ENCODE measurements around the gene MERTK.

MERTK gene

DNA sequence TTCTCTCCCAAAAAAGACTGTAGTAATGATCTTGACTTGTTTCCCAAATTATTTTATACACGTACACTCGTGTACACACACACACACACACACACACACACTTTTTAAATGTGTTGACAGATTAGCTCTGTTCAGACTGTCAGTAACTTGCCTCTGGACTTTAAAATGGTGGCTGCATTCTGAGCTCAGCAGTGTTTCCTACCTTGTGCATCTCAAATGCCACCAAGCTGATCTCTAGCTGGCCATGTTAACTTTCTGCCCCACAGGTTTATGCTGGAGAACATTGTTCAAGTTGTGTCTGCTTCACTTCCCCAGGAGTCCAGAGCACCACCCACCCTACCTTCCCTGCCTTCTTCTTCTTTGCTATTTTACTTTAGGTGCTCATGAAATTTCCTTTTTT is 83.3 kb downstream of the MERTK start:
- DNase-seq, result no peak

DNA sequence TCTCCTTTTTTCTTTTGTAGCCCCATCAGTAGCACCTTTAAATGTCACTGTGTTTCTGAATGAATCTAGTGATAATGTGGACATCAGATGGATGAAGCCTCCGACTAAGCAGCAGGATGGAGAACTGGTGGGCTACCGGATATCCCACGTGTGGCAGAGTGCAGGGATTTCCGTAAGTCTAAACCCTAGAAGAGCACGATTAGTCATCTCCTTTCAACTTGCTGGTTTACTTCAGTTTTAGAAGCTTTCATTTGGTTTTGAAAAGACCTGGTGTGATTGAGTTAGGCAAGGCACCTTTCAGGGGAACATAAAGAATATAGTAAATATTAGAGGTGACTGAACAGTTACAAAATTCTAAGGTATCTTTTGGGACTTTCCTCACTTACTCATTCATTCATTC is 84.4 kb downstream of the MERTK start:
- no peak for DNase-seq

DNA sequence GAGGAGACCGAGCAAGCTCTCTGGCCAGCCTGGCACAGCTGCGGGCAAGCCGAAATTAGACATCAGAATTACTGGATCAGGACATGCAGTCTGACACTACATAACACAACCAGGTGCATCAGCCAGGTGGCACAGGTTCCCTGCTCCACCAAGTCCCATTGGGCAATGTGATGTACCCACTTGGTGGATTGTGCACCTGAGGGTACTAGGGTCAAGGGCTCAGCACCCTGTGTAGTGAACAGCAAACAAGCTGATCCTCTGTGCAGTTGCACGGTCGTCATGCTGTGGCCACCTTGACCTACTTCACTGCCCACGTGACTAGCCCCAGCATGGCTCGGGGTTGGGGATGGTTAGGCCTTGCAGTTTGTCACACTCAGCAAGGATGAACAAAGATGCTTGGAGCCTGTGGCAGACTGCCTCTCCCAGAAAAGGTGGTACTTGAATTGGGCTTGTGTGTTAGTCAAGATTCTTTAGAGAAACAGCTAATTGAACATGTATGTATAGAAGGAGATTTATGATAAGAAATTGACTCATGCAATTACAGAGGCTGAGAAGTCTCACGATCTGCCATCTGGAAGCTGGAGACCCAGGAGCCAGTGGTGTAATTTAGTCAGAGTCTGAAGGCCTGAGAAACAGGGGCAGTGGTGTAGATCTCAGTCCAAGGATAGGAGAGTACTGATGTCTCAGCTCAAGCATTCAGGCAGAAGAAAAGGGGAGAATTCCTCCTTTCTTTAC is 85.2 kb downstream of the MERTK start:
- DNase-seq, result peak; percentile 61

DNA sequence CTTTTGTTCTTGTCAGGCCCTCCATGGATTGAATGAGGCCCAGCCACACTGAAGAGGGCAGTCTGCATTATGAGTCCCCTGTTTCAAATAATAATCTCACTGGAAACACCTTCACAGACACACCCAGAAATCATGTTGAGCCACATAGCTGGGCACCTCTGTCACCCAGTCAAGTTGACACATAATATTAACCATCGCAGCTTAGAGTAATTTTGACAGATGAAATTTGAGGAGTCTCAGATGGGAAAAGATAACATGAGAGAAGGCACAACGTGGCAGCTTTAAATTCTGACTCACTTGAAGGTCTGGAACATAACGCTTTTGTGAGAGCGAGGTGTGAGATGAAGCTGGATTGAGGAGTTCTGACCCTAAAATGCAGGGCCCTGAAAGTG is 85.8 kb downstream of the MERTK start:
- DNase-seq, result no peak

DNA sequence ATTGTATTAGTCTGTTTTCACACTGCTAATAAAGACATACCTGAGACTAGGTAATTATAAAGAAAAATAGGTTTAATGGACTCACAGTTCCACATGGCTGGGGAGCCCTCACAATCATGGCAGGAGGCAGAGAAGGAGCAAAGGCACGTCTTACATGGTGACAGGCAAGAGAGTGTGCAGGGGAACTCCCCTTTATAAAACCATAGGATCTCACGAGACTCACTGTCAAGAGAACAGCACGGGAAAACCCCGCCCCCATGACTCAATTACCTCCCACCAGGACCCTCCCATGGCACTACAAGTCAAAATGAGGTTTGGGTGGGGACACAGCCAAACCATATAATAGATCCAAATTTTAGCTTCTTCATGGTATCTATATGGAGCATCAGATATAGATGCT is 87.1 kb downstream of the MERTK start:
- DNase-seq, result no peak

DNA sequence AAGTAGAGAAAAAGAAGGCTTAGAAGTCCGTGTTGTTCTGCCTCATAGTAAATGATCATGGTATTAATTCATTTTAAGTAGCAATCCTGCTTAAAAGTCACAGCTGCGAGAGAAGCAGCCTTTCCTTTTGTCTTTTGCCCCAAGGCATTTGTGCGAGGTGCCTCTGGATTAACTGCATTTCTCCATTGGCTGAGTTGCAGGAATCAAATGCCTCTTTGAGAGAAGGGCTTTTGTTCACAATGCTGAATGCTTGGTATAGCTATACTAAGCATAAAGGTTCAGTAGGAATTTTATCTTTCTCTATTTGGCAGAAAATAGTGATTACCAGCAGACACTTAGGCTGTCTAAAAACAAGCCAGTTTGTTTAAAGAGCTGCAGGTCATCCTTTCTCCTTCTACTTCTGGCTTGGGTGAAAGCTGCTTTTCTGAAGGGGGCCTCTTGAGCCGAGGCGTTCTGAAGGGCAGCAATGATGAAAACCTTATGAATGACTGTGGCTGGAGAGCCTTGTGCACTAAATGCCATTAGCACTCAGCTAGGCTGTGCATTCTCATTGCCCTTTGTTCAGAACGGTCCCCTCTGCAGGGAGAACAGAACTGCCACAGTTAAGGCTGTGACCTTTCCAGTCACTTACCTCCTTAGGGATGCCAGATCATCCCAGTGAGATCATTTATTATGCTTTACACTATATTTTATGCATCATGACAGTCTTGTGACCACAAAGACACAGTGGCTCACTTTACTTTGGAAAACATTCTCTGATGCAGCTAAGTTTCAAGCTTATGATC is 87.9 kb downstream of the MERTK start:
- no peak for DNase-seq

DNA sequence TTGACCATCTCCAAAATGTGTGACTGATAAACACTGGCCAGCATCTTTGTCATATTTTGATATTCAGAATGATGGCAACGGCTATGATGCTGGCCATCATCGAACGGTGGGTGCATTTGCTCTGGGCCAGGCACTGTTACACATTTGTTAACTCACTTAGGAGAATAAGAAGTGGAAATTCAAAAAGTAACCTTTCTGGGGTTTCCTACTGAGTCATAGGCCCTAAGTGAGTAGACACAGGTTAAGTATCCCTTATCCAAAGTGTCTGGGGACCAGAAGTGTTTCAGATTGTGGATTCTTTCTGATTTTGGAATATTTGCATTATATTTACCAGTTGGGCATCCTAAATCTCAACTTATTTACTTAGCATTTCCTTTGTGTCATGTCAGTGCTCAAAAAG is 92.0 kb downstream of the MERTK start:
- DNase-seq, result no peak

DNA sequence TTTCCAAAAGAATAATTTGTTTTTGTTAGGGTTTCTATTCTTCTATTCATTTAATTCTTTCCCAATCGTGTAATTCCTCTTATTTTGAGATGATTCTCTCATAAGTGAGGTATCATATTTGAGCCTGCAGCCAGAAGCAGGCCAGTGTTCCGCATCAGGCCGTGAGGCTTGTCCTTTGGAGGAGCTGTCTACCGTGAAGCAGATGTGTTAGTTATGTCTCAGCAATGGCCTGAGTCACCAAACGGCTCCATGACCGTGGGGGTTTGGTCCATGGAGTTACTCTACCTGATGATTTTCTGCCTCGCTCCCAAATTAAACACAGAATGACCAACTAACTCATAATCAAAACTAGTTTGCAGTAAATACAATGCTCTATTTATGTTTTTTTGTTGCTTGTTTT is 92.4 kb downstream of the MERTK start:
- no peak for DNase-seq

DNA sequence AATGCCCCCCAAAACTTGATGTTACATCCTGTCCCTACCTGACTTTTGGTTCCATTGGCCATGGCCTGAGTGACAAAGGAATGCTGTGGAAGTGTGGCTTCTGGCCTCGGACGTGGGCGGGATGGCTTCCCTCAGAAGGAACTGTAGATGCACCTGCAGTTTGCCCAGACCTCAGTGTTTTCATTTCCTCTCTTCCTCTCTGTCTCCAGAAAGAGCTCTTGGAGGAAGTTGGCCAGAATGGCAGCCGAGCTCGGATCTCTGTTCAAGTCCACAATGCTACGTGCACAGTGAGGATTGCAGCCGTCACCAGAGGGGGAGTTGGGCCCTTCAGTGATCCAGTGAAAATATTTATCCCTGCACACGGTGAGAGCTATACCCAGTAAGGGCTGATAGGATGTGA is 95.6 kb downstream of the MERTK start:
- no peak for DNase-seq

DNA sequence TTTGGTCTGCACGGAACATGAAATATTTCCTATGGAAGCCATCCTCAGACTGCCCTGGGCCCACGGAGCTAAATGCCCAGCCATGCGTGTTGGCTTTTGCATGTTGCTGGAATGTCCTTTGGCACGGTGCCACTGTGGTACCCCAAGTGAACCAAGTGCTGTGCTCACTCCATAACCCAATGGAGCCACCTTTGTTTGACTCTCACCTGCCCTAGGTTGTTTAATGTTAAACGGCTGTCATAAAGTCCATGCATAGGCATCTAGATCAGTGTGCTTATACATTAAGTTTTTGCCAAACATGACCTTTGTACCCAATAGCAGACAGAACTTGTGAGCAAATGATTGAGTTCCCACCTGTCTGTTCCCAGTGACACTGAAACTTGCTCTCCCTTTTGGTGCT is 96.7 kb downstream of the MERTK start:
- no peak for DNase-seq

DNA sequence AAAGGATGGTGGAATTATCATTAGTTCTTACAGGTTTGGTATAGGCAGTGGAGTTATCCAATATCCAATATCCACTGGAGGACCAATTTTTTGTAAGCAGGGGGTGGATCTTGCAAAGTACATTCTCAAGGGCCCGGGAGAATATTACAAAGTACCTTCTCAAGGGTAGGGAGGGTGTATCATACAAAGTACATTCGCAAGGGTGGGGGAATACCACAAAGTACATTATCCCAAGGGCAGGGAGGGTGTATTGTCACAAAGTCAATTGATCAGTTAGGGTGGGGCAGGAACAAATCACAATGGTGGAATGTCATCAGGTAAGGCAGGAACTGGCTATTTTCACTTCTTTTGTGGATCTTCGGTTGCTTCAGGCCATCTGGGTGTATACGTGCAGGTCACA is 101.4 kb downstream of the MERTK start:
- no peak for DNase-seq

DNA sequence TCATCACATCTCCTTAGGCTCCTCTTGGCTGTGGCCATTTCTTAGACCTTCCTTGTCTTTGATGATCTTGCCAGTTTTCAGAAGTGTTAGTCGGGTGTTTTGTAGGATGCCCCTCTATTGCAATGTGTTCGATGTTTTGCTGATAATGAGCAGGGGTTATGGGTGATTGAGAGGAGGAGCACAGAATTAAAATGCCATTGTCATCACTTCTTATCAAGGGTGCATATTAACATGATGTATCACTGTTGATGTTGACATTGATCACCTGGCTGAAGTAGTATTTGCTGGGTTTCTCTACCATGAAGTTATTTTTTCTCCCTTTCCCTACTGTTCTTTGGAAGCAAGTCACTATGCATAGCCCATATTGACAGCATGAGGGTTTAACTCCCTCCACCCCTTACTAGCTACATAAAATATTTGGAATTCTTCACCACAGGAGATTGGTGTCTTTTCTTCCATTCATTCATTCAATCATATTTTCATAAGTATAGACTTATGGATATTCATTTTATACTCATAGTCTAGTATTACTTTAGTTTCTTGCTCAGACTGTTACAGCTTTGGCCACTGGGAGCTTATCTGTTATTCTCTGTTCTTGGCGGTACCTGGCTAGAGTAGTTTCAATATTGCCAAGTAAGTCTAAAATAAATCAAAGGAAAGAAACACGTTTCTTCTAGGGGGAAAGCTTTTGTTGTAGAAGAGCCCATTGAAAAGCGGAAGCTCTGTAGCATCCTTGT is 102.2 kb downstream of the MERTK start:
- no peak for DNase-seq

DNA sequence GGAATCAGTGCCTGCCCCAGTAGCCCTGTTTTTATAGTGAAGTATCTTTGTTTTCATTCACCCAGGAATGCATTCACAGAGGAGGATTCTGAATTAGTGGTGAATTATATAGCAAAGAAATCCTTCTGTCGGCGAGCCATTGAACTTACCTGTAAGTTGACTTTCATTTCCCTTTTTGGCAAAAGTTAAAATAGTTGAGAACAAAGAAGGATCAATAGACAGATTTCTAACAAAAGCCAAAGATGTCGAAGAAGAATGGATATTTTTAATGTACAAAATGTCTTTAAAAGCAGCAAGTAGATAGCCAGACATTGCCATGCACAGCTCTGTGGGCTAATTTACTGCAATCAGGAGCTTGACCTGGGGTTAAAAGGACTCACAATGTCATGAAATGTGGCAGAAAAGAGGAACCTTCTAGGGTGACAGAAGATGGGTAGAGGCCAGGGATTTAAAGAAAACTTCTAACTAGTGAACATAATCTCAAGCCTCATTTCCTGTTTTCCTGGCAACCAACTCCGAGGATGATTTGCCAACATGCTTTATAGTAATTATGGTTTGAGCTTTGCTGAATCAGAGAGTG is 102.8 kb downstream of the MERTK start:
- no peak for DNase-seq

DNA sequence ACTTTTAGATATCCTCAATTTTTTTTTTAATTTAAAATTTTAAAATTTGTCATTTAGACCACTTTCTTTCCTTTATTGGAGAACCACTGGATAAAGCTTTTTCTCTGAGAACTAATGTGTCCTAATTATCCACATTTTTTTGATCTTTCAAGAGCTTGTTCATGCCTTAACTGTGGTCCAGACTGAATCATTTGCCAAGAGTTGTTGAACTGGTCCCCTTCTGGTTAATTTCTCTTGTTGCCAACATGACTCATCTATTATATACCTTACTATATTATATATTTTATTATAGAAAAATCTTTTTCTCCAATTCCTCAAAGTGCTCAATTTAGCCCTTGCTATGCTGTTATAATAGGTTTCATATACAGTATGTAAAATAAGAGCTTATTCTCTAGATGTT is 103.5 kb downstream of the MERTK start:
- DNase-seq, result no peak

DNA sequence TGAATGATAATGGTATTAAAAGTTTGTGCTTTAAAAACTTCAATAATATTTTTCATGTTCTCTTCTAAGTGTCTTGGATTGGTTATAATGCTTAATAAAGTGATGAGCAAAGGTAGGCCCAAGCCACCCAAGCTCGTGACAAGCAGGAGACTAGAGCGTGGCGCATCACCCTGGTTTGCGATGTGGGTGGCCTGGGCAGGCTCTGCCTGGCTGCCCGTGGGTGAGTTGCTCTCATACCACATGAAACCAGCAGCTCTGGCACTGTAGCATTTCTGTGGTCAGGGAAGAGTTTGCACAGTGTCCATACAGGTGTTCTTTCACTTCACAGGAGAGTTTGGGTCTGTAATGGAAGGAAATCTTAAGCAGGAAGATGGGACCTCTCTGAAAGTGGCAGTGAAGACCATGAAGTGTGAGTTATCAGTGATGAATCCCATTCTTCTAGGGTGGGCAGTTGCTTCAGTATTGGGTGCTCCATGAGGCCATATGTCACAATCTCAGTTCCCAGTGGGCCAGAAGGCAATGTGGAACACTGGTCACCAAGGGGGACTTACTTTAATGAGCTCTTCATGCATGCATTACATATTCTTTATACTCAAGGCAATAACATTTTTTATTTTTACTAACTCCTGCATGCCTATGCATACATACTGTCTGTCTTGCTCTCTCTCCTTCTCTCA is 105.3 kb downstream of the MERTK start:
- DNase-seq, result no peak

DNA sequence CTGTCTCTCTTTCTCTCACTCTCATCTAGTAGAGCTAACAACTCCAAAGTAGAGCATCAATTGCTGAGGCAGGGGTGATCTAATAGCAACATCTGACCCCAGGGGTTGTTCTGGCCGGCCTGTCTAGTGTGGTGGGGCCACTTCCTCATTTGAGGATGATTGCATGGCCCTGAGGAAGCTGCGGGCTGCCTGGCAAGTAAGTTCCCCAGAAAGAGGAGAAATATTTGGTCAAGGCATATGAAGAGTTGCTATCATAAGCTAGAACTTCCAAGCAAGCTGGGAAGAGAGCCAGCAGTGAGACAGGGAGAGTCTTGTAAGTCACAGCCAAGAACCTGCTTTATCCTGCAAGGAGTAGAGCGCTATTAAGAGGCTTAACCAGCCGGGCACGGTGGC is 105.8 kb downstream of the MERTK start:
- no peak for DNase-seq

DNA sequence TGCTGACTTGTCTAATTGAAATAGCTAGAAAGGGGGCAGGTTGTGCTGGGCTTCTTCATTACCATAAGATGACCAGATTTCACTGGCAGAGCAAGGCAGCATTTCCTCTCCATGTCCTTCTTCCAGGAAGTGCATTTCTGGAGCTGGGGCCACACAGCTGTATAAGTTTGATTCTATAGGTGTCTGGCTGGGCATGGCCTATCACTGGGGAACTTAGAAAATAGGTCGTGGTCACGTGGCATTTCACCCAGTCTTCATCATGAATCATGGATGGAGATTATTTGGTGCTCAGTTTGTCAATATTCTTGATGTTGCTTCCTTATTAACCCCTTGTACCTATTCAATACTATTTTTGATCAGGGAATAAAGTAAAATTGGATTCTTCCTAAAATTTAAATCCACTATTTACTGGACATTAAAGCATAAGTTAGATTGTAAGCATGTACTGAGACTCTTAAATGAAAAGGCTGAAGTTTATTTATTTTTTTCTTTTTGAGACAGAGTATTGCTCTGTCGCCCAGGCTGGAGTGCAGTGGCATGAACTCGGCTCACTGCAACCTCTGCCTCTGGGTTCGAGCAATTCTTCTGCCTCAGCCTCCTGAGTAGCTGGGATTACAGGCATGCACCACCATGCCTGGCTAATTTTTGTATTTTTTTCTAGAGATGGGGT is 107.1 kb downstream of the MERTK start:
- no peak for DNase-seq

DNA sequence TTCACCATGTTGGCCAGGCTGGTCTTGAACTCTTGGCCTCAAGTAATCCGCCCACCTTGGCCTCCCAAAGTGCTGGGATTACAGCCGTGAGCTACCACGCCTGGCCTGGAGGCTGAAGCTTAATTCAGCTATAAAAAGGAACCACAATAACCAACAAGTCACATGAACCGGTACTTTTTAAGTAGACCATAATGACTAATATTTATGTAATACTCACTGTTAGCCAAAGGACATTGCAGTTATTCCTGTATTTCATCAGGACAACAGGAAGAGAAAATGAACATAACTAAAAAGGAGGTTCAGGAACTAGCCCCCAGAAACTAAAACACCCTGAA is 107.6 kb downstream of the MERTK start:
- DNase-seq, result no peak

DNA sequence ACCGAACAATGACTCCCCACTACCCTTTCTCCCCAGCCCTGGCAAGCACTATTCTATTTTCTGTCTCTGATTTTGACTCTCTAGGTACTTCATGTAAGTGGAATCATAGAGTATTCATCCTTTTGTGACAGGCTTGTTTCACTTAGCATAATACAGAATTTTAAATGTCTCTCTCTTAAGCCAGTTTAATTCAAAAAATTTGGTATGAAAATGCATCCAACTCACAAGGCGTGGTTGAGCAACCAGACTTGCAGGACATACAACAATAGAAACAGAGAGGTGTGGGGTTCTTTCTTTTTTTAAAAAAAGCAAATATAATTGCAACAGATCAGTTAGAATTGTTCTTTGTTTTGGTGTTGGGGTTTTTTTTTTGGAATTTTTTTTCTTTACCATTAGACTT is 109.1 kb downstream of the MERTK start:
- DNase-seq, result no peak

DNA sequence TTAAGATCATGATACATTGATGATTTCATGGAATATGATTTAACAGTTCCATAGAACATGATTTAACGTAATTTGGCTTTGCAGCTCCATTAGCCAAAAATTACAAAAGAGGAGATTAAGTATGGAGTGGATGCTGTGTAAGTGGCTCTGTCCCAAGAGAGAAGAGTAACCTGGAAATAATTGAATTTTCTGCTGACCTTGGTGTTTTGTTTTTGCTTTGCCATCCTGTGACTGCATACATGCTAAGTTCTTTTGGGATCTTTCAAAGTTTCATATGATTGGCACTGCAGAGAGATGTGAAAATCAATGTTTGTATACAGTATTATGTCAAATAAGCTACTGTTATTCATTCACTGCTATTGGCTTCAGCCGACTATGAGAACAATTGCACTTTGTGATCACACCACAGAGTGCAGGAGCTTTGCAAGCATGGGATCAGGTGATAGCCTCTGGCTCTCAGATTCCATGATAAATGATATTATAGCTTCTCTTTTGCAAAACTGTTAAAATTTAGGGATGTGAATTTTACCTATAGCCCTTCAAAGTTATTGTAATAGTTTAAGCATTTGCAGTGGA is 110.6 kb downstream of the MERTK start:
- no peak for DNase-seq

DNA sequence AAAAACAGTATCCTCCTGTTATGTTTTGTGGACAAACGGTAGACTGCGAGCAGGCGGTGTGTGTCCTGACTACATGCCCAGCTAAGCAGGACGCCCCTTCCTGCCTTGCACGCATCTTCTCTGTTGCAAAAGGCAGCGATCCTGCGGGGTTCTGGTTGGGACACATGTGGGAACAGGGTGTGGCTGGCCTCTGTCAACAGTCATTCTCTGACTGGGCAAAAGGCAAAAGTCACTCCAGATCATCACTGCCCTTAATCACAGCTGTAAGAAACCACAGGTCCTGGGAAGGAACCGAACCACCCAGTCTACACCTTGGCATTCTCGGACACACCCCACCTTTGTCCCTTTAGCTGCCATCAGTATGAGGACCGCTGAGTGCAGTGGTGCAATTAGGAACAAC is 112.3 kb downstream of the MERTK start:
- no peak for DNase-seq

DNA sequence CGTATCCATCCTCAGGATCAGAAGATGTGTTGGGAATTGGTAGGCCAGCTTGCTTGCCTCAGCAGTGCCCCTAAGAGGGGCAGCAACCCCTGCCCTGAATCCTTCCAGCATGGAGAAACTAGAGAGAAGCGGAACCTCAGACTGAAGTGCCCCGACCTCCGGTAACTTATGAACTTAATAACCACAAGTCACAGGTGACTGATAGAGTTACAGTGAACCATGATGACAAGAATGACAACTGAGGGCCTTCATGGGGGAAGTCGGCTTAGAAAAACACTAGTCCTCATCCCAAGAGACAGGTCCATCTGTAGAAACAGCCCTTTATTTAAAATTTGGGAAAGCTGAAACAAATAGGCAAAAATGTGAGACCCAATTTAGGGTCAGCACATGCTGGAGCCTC is 114.1 kb downstream of the MERTK start:
- no peak for DNase-seq
